Heart left ventricle (tissue), 16 donors: Measurements from ENCODE around the gene ARFIP1. TPM values are rescaled to one million over a fixed set of nuclear protein-coding genes. Genes with fewer than 3 reads are reported as not detected.

Experiments
- ATAC-seq, 4 donors: fragments of 200-7000 bp; cut with Tn5 transposase; one replicate each; pipeline ENCODE4 v1.9.1; 2020 to 2022; ENCODE audit warnings: moderate library complexity in 4 of 4, mild to moderate bottlenecking in 3 of 4, moderate number of reproducible peaks in 1 of 4
- DNase-seq, 5 donors: peaks; one replicate each; pipeline ENCODE4 v3.0.0-alpha.2; 2020
- H3K27ac ChIP-seq, 12 donors: fragments of 200-600 bp; sonication (generic) in 4 of 12; one replicate each; pipeline versions ENCODE4 v1.5.0 to v1.8.0; 2016 to 2022; ENCODE audit warnings: mild to moderate bottlenecking in 2 of 12
- H3K27me3 ChIP-seq, 9 donors: fragments of 200-600 bp; sonication (generic) in 2 of 9; one replicate each; pipeline versions ENCODE4 v1.5.1 to v1.8.0; 2016 to 2022; ENCODE audit warnings: mild to moderate bottlenecking in 3 of 9
- H3K36me3 ChIP-seq, 9 donors: fragments of 200-600 bp; sonication (generic) in 2 of 9; one replicate each; pipeline versions ENCODE4 v1.5.0 to v1.8.0; 2018 to 2022; ENCODE audit warnings: mild to moderate bottlenecking in 2 of 9
- H3K4me1 ChIP-seq, 12 donors: fragments of 200-600 bp; sonication (generic) in 4 of 12; one replicate each; pipeline versions ENCODE4 v1.5.0 to v1.8.0; 2016 to 2022; ENCODE audit warnings: mild to moderate bottlenecking in 3 of 12
- H3K4me3 ChIP-seq, 12 donors: fragments of 200-600 bp; sonication (generic) in 4 of 12; one replicate each; pipeline versions ENCODE4 v1.5.0 to v1.8.0; 2017 to 2022; ENCODE audit warnings: mild to moderate bottlenecking in 9 of 12, moderate library complexity in 4 of 12
- H3K9me3 ChIP-seq, 12 donors: fragments of 200-600 bp; sonication (generic) in 4 of 12; one replicate each; pipeline versions ENCODE4 v1.5.0 to v1.8.0; 2016 to 2022; ENCODE audit warnings: mild to moderate bottlenecking in 1 of 12
- POLR2A ChIP-seq, 2 donors: fragments of 450-650 bp; IDR thresholded peaks; one replicate each; pipeline ENCODE4 v1.6.1; 2017; ENCODE audit warnings: antibody characterized with exemption in 2 of 2, mild to moderate bottlenecking in 2 of 2, moderate library complexity in 2 of 2
- WGBS, 4 donors: extraction: QIAGEN DNeasy Blood & Tissue Kit in 2 of 4; methylation state at CpG; one replicate each; pipeline versions ENCODE4 v1.1.5 to v1.1.7; 2013 to 2018; 5-methylcytosine and 5-hydroxymethylcytosine counted together
- intact Hi-C, 10 donors: fragments of 100-400 bp; cut with DNase I; formaldehyde crosslinking; loops; one replicate each; pipeline versions ENCODE4 v1.11.1 to v1.14.2; 2022
- polyA plus RNA-seq, 2 donors: library from polyadenylated mRNA; stranded (reverse); fragments of 200-250 nt; gene quantifications; one replicate each; pipeline ENCODE4 v1.2.3, GENCODE V29; 2013
- total RNA-seq, 9 donors: library from RNA; depleted of rRNA in 2 of 9; stranded (reverse); fragments of >200 nt in 2 of 9; fragmentation: NEBNext Ultra II Directional in 3 of 9; extraction: Animal tissue kit (Norgen Biotek cat#: 25700) in 3 of 9; gene quantifications; one replicate each; pipeline versions ENCODE4 v1.1.0 to v1.2.4, GENCODE V29; 2016 to 2023
- TF ChIP-seq, protein P1 (sequence below), 12 donors: fragments of 200-600 bp; sonication (generic) in 4 of 12; IDR thresholded peaks; one replicate each; pipeline versions ENCODE4 v1.5.0 to v1.8.0; 2018 to 2022; ENCODE audit warnings: antibody characterized with exemption in 12 of 12, mild to moderate bottlenecking in 5 of 12
- donor health status: ischemic (EF 13 %, LVEDD 7.1; RV severe dilation, severe dysfunction).
- donor health status: healthy with polysubstance abuse.
- donor health status: DM: no; HTN: yes; CAD: no.
- donor health status: DM: no; HTN: no; CAD: no.
- donor health status: ischemic (EF 25% LVEDD 6.9; RV normal size, moderate dysfunction).
- donor health status: ischemic (EF 25% LVEDD 5.7; RV mildly dilated, moderate dysfunction).
- donor health status: healthy.
- donor health status: DM: yes; HTN: yes; CAD: no.
- donor health status: ischemic (EF 35%, LVEDD 5.7; RV mildly dilated, moderate dysfunction).
- donor health status: nonischemic (EF 11% LVEDD 7.7; RV severe dilation, severe dysfunction).
- donor health status: DM: yes; HTN: yes; CAD: no.
- donor health status: PGD.
- donor health status: ischemic (EF 29% LVEDD 5.4; RV normal size, mild dysfunction).
- donor health status: nonischemic (EF 23%, LVEDD 6.1; RV moderate dilation, normal function).

The ARFIP1 gene
- total and polyA plus RNA-seq, 11 donors: 9.0 to 30.6 (median 11.8) TPM

DNA sequence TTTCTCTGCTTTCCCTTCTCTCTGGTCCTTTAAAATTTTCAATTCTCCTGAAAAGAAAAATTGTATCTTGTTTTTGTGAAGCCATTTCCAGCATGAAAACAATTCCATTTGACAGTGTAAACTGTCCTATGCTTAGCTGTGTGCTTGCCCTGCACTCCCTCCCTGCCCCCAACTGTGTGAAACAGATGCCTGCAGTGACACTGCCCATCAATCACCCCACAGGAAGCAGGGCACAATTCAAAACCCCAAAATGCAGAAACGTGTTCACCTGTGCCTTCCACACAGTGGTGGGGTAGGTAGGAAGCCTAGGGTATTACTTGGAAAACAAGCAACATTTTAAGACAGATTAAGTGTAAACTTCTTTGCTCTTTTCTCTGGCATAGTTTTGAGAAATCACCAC, 150.1 kb downstream of the ARFIP1 start:
- H3K4me1 ChIP-seq: no peaks in the 10 kb centered on the region
- peaks cover 0 to 11% (median 0%) of the 10 kb centered on the region in 9 donors for H3K27me3 ChIP-seq
- WGBS, 4 donors: 44 to 67% (median 56%) methylated on average over 1 of the region's 1 CpG
- intact Hi-C loops: loop anchor here in 2 of 10 donors (10.0 kb wide), 1 partner anchor 155 kb away; no protein-coding TSS in a partner anchor
- no peak overlapping the region for H3K4me3 ChIP-seq
- TF ChIP-seq, protein P1, sequence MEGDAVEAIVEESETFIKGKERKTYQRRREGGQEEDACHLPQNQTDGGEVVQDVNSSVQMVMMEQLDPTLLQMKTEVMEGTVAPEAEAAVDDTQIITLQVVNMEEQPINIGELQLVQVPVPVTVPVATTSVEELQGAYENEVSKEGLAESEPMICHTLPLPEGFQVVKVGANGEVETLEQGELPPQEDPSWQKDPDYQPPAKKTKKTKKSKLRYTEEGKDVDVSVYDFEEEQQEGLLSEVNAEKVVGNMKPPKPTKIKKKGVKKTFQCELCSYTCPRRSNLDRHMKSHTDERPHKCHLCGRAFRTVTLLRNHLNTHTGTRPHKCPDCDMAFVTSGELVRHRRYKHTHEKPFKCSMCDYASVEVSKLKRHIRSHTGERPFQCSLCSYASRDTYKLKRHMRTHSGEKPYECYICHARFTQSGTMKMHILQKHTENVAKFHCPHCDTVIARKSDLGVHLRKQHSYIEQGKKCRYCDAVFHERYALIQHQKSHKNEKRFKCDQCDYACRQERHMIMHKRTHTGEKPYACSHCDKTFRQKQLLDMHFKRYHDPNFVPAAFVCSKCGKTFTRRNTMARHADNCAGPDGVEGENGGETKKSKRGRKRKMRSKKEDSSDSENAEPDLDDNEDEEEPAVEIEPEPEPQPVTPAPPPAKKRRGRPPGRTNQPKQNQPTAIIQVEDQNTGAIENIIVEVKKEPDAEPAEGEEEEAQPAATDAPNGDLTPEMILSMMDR (IDR thresholded peaks at IDR 0.05): no peak
- no peak for TF ChIP-seq POLR2A (IDR thresholded peaks at IDR 0.05)
- no peak overlapping the region for H3K27ac ChIP-seq
- no peaks in the 10 kb centered on the region for H3K36me3 ChIP-seq
- H3K9me3 ChIP-seq: no peaks in the 10 kb centered on the region
- DNase-seq (no peak), ATAC-seq (no peak)

DNA sequence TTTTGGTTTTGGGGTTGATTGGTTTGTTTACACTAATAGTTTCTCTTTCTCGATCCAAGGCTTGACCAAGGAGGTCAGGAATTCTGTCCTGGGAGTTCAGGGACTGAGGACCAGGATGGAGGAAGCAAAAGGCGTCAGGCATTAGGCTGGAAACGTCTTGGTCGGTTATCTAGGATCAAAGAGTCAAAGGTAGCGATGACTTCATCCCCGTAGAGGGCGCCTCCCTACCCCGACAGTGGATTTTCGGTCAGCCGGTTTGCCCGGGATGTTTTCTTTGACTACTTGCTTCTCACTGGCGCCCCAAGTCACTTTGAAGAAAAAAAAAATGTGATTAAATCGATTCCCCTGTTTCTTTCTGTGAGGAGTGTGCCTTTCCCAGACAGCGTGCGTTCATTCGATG, 155.4 kb downstream of the ARFIP1 start:
- DNase-seq (no peak), ATAC-seq (no peak)
- TF ChIP-seq, protein P1 (IDR thresholded peaks at IDR 0.05): no peak
- TF ChIP-seq POLR2A (IDR thresholded peaks at IDR 0.05): no peak
- intact Hi-C loops: loop anchor here in 2 of 10 donors (10.0 kb wide), 1 partner anchor 150 kb away; no protein-coding TSS in a partner anchor
- Histone ChIP-seq H3K9me3 (no peaks in the 10 kb centered on the region), H3K36me3 (no peaks in the 10 kb centered on the region), H3K27me3 (peaks cover 10 to 62% (median 40%) of the 10 kb centered on the region in 9 donors), H3K4me3 (peak overlapping the region in 1 of 12 donors; percentile 68), H3K4me1 (peaks cover 0 to 32% (median 12%) of the 10 kb centered on the region in 12 donors), H3K27ac (no peak overlapping the region)
- WGBS, 4 donors: 32 to 60% (median 43%) methylated on average over 16 of the region's 16 CpGs

DNA sequence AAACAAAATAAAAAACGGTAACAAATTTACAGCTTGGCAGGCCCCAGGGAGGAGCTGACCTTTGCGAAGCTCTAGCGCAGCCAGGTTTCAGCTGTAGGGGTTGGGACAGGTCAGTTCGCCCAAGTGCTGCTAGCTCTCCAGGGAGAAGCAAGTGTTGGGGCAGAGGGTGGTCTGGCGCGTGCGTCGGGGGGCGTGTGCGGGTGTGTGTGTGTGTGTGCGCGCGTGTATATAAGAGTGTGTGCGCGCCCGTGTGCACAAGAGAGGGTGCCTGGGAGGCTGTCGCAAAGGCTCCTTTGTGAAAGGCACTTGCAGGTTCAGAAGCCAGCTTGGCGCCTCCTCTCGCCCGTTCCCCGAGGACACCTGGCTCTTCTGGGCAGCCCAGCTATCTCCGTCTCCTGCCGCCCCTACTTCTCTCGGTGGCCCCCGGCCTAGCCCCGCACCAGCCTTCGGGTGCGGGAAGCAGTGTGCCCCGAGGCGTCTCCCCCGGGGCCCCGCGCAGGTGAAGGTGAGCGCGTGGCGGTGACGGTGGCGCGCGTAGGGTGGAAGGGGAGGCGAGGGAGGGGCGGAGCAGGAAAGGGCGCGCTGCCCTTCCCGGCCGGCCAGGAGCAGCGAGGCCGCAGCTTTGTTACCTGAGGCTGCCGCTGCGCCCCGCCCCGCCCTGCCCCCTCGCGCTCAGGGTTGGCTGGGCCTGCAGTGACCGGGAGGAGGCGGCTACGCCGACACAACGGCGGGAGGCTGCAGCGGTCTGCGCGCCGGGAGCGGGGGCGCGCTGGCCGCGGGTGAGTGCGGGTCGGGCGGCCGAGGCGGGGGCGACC, 156.1 kb downstream of the ARFIP1 start, which contains the start of gene FHDC1:
Gene FHDC1 (plus strand): TSS at position 693 of the 815 bp plus-strand sequence. CDS start 6,735 bp downstream, outside the sequence.
- Histone ChIP-seq H3K4me3 (peak within 1 kb of the TSS; percentile 50 to 71 (median 59)), H3K4me1 (peaks cover 0 to 32% (median 12%) of the 10 kb centered on the region in 12 donors), H3K27ac (peak within 1 kb of the TSS in 1 of 12 donors; percentile 2), H3K9me3 (no peaks in the 10 kb centered on the region), H3K27me3 (peaks cover 10 to 68% (median 40%) of the 10 kb centered on the region in 9 donors), H3K36me3 (no peaks in the 10 kb centered on the region)
- DNase-seq: peak in 1 of 5 donors; percentile 15
- peak in 3 of 4 donors; percentile 38 to 51 (median 45) for ATAC-seq
- TF ChIP-seq, protein P1 (IDR thresholded peaks at IDR 0.05): no peak
- TF ChIP-seq POLR2A (IDR thresholded peaks at IDR 0.05): no peak
- 2 to 6% (median 5%) methylated on average over 41 to 75 of the region's 75 CpGs for WGBS, 4 donors
- intact Hi-C loops: loop anchor here in 2 of 10 donors (10.0 kb wide), 1 partner anchor 149 kb away; no protein-coding TSS in a partner anchor
